COLO668 (cell line): ENCODE data around the gene DMD.

Experiments used
- DNase-seq: peaks from one replicate; lab custom pipeline; 2025; ENCODE audit not compliant: unreplicated experiment; lab: John Stamatoyannopoulos, UW

The DMD gene

DNA sequence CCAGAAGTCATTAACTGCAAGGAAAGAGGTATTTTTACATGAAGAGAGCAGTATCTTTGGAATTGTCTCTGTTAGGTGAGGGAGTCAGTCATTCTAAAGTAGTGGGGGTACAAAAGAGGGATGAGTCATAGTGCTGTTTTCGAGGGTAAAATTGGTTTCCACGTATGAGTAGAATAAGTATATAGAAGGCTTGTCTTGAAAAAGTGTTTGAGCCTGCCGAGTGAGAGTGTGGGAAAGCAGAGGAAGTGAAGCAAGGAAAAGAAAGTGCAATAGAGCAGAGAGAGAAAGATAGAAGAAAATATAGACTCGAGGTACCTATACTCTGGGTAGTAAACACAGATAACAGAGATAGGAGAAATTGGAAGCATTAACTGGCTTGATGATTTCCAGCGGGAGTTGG is 696.4 kb downstream of the DMD start:
- DNase-seq: no peak

DNA sequence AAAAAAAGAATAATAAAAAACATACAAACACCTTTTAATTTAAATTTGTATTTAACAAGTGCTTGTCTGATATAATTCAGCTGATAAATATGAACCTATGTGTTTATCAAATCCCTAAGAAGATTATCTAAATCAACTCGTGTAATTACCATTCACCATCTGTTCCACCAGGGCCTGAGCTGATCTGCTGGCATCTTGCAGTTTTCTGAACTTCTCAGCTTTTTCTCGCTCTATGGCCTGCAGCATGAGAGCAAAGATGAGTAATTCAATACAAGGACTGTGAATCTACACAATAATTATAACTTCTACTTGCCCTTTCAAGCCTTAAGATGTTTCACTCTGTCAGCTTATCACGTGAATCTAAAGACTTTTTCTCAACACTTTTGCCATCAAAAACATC is 709.7 kb downstream of the DMD start:
- no peak for DNase-seq

DNA sequence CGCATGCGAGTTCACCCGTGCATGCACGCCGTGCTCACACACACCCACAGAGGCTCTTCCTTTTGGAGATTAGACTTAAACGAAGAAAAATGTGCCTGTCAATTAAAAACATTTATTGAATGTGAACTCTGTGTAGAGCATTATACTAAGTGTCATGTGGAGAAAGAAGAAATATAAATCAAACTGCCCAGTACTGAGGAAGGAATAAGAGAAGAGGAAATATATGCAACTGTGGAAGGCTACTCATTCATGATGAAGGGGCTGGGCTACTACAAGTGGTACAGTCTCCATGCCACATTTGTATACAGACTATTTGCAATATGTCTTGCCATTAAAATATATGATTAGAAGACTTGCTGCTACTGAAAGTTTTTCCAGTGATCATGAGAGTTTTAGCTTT is 714.7 kb downstream of the DMD start:
- DNase-seq: no peak

DNA sequence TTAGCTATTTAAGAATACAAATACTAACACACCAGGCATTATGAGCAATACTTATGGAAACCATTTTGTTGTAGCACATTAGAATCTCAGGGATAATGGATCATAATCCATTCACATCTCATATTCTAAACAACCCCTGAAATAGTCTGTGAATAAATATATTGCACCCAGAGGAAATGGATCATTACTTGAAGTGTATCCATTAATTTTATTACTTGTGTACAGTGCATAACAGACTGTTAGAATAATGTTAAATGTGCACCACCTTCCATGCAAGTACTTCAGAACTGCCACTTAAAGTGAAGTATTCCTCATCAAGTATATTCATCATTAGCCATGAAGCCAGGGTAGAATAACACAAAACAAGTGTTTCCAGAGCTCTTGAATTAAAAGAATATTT is 715.5 kb downstream of the DMD start:
- no peak for DNase-seq

DNA sequence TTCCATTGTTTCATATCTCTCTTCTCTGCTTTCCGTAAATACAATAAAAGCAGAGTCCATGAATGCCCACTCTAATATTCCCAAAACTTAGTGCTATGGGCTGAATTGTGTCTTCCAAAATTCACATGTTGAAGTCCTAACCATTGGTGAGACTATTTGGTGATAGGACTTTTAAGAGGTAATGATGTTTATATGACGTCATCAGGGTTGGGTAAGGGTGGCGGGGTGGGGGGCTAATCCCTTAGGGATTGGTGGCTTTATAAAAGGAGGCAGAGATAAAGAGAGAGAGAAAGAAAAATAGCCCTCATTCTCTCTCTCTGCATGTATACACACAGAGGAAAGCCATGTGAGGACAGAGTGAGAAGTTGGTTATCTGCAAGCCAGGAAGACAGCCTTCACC is 722.2 kb downstream of the DMD start:
- DNase-seq: no peak

DNA sequence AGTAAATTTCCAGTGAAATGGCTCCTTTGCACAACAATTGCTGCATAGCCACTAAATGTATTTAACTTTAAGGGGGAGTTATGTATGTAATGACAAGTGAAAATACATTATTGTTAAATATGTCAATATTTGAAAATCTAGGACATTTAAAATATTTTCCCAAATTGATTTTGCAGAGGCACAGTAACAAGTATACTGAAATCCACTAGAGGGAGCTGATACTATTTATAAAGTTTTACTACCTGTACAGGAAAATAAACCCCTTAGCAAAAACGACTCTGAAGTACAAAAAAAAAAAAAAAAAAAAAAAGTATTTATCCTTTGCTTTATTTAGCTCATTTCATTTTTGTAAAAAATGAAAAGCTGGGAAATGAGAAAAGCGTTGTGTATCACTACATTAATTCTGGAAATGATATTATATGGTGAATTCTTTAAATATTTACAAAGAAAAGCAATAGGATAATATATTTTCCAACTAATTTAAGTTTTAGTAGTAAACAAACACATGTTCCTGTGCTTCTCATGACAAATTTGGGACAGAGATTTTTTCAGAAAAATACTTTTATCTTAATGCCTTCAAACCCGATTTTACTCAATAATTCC is 727.7 kb downstream of the DMD start:
- no peak for DNase-seq

DNA sequence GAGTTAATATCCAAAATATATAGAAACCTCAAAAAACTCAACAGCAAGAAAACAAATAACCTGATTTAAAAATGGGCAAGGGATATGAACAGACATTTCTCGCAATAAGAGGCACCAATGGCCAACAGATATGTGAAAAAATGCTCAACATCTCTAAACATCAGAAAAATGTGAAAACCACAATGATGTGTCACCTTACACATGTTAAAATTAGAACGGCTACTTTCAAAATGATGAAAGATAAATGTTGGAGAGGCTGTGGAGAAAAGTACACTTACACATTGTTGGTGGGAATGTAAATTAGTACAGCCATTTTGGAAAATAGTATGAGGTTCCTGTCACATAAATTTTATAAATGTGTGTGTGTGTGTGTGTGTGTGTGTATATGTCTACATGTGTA is 731.3 kb downstream of the DMD start:
- DNase-seq: no peak

DNA sequence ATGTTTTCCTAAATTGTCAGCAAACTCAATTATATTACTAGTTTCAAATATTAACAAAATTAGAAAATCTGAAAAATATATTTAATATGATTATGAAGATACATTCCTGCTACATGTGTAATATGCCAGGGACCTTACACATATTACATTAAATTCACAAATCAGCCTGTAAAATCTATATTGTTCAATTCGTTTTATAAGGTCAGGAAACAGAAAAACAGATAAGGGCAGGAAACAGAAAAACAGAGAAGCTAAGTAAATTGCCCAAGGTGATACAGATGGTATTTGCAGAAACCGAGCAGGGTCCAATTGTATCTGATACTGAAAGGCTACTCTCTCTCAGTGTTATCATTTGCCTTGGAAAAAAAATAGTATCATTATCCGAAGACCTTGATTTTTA is 739.0 kb downstream of the DMD start:
- DNase-seq: no peak

DNA sequence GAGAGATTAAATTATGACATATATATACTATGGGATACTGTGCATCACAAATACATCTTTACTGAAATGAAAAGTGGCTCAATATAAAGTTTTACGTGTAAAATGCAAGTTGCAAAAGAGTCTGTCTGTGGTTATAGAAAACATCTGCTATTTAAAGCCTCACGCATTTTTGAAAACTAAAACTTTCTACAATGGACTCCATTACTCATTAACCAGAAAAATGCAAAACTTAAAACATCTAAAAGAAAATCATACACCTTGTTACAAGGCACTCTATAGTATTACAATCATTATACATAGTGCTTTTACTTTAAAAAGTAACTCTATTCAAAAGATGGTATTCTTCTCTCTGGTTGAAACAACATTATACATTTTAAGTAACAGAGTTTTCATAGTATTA is 755.6 kb downstream of the DMD start:
- DNase-seq: no peak

DNA sequence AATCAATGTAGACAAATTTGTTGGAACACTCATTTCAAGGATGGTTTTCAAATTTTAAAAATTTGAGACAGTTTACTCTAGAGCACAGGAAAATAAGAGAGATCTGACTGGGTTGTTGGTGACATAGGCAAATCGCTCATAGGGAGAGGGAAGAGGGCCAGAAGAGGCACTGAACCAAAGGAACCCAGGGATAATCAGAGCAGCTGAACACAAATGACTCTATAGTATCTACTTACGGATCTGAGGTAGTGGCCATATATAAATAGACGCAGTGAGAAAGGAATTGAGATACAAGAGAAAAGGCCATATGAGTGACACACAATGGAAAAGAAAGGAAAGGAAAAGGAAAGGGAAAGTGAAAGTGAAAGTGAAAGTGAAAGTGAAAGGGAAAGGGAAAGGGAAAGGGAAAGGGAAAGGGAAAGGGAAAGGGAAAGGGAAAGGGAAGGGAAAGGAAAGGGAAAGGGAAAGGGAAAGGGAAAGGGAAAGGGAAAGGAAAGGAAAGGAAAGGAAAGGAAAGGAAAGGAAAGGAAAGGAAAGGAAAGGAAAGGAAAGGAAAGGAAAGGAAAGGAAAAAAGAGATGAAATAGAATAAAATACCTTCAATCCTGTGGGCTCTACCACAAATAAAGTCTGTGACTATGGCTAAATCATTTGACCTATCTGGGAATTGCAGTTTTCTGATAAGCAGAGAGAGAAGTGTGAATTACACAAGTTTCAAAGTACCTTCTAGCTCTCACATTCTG is 759.2 kb downstream of the DMD start:
- DNase-seq: no peak

DNA sequence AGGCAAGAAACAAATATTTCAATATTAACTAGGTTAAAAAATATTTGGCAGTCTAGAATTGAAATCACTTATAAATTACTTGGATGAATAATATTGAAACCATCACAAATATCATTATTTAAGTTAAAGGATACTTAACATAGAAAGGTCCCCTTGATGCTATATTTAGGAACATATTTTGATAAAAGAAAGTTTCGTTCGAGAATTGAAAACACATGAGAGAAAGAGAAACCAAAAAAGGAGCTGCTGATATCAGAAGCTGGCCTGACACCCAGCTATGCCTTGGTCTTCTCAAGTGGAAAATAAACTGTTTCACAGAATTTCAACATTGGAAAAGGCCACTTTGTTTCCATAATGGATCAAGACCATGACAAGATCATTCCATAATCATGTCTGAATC is 762.4 kb downstream of the DMD start:
- DNase-seq: no peak

DNA sequence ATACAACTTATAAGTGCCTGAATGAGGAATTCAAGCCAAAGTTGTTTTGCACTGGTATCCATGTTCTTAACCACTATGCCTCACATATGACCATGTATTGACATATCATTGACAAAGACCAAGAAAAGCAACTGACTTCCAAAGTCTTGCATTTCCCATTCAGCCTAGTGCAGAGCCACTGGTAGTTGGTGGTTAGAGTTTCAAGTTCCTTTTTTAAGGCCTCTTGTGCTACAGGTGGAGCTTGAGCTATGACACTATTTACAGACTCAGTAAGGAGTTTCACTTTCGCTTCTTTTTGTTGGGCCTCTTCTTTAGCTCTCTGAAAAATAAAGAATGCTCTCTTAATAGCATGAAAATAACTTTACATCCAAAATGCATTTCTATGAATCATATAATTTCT is 763.0 kb downstream of the DMD start:
- no peak for DNase-seq

DNA sequence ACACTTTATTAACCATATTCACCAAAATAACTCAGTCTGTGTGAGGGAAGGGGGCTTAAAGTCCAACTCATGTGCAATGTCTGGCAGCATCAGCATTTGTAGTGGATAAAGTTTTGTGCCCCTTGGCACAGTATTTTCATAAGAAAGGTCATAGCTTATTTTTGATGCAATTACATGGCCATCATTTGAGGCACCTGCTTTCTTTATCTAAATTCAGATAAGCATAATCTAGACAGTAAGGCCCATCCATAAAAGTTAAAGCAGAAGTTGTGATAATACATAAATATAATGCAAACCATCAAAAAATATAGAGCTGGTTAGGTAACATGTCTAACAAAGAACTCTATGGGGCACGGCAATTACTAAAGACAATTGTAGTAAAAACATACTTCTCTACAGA is 763.7 kb downstream of the DMD start:
- no peak for DNase-seq

DNA sequence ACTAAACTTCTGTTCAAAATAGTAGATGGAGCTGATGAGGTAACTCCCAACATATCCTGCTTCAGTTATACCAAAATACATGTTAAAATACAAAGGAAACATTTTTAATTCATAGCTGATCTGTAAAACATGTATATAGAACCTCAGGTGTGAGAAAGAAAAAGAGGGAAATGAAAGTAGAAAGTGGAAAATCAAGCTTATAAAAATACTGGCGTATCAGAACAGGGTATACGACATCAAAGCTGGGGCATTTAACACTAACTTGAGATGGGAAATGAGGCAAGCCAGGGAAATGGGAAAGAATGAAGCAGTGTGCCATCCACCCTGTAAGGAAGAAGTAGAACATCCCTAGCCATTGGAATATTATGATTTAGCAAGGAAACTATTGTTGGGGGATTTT is 767.5 kb downstream of the DMD start:
- DNase-seq: no peak

DNA sequence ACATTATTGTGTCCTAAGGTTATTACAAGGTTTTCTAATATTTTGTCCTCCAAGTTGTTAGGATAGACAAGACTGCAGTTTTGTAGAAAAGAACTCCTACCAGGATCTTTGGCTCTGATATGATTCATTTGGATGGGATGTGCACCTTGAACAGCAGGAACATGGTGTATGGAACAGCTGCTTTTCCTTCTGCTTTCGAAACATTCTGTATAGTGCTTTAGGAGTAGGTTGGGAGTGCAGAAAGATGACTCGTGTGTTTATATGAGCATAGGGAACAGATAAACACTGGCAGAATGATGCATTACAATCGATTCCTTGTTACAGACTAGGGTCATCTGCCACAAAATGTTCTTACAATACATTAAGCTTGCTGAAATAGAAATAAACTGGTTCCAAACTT is 790.1 kb downstream of the DMD start:
- no peak for DNase-seq

DNA sequence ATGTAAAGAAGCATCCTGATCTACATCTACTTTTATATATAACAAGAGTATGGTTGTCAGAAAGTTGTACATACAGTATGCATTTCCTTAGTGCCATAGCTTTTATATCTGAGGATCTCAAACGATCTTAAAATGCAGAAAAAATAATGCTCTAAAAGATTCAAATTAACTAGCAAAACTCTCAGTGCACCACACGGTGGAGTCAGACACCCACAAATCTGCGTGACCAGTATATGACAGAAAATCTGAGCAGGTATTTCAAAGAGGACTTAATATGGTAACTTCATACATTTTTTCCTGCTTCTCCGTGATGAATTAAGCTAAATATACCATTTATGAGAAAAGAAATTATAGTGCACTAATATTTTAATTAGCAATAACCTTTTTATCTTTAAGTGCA is 803.0 kb downstream of the DMD start:
- no peak for DNase-seq

DNA sequence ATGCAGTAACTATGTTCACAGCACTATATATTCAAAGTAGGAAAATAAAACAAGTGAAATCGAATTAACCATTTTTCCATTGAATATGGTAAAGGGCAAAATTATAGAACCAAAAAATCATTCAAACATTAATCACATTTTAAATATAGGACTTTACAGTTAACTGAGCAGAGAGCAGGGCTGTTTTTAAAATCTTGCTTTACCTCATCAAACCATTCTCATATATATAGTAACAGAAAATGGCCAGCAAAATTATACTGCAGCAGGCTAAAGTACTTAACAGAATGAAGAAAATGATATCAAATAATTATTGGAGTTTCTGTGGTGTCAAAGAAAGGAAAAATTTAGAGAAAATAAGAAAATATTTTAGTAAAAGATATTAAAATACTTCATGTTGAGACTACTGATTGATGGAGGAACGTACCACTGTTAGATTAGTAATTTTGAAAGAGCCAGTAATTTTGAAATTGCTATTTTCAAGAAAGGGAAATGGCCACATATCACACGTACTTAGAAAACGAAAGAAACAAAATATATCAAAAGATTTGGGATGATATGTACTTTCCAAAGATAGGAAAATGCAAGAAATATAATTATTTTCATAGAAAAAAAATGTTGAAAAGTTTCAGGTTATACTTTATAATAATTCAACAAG is 813.7 kb downstream of the DMD start:
- no peak for DNase-seq

DNA sequence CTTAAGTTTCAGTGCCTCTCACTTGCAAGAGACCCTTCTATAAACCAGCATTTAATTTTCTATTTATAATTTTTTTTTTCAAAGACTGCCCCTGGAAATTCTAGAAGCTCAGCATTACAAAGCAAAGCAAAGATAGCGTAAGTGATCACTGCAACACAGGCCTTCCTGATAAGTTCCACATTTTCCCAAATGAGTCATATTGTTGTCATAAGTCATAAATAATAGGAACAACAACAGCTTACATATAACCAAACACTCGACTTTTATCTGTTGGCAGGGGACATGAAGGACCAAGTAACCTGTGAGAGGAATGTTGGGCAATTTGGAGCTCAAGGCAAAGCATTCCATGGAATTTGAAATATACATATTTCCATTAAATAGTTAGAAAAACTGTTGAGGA is 815.5 kb downstream of the DMD start:
- no peak for DNase-seq

DNA sequence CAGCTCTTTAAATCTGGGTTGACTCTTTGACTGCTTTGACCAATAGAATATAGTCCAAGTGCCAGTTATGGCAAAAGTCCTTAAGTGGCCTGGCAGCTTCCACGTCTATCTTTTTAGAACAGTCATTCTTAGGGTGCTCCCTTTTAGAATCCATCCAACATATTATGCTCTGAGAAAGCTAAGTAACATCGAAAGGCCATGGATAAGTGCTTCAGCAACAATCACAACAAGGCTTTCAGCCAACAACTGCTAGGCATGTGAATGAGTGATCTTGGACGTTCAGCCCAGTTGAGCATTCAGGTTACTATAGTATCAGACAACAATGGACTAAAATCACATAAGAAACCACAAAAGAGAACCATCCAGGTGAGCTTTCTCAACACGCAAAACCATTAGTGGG is 818.7 kb downstream of the DMD start:
- no peak for DNase-seq

DNA sequence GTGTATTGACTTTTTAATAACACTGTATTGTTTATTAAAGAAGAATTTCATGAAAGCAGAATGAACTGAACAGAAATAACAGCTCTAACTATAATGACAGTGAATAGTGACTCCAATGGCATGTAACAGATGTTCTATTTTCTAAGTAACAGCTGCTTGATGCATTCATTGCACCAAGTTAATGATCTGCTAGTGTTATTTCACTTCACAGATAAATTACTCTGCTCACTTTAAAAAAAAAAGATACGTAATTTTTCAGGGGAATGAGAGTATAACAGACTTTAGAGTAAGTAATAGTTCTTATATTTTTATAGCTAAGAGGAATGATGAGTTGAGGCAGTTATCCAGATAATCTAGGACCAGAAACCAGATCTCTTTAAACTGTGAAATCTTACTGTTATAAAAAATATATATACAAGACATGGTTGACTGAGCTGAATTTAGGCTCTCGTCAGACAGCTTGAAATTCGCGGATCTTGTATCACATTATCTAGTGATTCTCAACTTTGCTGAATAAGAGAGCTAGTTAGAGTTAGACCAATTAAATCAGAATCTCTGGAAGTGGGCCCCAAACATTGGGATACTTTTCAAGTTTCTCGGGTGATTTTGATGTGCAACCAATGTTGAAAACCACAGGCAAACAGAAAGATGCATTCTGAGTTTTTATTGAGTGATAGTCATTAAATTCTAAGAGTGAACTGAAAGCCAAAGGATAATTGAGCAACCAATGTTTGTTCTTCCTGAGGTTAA is 840.7 kb downstream of the DMD start:
- no peak for DNase-seq

DNA sequence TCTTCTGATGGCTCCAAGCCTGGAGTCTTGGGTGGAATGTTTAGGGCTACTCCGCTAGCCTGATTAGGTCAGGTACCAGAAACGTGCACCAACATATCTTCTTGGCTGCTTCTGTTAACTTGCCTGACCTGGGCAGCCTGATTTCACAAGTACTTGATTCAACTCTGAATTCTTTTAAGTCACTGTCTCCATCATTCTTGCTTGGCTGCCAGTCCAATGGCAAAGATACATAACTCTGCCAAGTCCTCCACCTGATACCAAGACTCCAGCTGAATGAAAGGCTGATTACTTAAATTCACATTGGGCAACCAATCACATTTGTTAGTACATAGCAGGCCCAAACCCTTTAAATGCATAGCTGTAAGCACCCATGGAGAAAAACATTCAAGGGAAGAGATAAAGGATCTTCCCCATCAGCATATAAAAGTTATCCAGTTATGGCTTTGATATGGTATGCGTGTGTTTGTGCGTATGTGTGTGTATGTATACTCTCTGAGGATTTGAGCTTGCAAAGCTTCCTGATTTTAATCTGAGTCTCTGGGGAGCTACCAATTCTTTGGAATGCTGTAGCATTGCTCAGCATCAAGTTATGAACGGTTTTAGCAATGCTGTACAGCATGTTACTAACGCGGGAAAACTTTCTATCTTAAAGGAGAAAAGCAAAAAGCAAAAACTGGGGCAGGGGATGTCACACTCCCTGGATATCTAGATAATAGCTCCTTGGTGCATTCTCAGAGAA is 917.2 kb downstream of the DMD start:
- no peak for DNase-seq
